ENCODE data around the gene CCL4L2.

DNA sequence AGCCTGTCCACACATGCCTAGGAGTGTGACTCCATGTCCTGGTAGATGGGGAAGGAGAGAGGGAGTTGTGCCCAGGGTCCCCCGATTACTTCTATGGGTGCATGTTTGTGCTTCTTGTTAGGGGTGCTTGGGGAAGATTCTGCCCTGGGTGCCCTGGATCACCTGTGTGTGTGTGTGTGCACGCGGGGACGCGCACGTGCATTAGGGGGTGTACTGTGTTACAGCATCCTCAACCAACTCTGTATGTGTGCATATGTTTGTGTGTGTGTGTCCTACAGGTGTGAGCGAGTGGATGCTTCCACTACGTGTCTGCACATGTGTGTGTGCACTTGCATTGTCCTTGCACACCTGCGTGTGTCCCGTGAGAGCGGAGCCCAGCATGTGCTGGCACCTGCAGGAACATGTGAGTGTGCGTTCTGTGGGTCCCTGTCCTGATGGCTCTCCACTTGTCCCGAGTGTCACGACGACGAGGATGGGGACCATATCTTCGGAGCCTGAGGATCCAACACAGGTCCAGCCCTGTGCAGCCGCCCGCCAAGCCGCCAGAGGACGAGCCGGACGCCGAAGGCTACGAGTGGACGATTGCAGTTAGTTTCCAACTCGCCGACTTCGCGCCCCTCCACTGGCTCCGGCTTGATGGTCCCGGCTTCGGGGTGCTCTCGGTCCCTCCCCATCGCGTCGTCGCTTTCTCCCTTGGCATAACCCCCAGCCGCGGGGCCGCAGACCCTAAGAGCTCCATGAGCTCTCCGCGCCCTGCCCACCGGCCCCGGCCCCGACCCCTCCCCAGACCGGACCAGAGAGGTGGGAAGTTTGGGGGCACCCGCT is 28.5 kb upstream of the CCL4L2 start:
- TF ChIP-seq POLR2A (IDR thresholded peaks at IDR 0.05): no peak
- TF ChIP-seq, protein P1, sequence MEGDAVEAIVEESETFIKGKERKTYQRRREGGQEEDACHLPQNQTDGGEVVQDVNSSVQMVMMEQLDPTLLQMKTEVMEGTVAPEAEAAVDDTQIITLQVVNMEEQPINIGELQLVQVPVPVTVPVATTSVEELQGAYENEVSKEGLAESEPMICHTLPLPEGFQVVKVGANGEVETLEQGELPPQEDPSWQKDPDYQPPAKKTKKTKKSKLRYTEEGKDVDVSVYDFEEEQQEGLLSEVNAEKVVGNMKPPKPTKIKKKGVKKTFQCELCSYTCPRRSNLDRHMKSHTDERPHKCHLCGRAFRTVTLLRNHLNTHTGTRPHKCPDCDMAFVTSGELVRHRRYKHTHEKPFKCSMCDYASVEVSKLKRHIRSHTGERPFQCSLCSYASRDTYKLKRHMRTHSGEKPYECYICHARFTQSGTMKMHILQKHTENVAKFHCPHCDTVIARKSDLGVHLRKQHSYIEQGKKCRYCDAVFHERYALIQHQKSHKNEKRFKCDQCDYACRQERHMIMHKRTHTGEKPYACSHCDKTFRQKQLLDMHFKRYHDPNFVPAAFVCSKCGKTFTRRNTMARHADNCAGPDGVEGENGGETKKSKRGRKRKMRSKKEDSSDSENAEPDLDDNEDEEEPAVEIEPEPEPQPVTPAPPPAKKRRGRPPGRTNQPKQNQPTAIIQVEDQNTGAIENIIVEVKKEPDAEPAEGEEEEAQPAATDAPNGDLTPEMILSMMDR (IDR thresholded peaks at IDR 0.05): no peak

Data from heart left ventricle (tissue), 13 donors.